A549 (cell line): ENCODE measurements around the gene ADAMTSL4.

Experiments
- CEBPB ChIP-seq, 2 experiments: fragments of >200 bp in 1 of 2; sonication (Bioruptor Twin) in 1 of 2; formaldehyde crosslinking in 1 of 2; IDR thresholded peaks; 2 replicates each; pipeline ENCODE4 v1.6.1; 2012 to 2016
- CHD2 ChIP-seq: fragments of 150-350 bp; IDR thresholded peaks from 2 replicates; pipeline ENCODE4 v1.6.1; 2014; ENCODE audit warnings: low read length; ENCODE audit not compliant: partially characterized antibody
- HDAC2 ChIP-seq: fragments of 200-600 bp; sonication (generic); IDR thresholded peaks from 2 replicates; pipeline ENCODE4 v1.6.1; 2016
- JUN ChIP-seq, 2 experiments: fragments of >200 bp; sonication (Bioruptor Twin); formaldehyde crosslinking; IDR thresholded peaks; 2 replicates in 1 of 2; 3 replicates in 1 of 2; pipeline ENCODE4 v1.6.1; 2016 to 2017
- MYC ChIP-seq: IDR thresholded peaks from 2 replicates; pipeline ENCODE4 v1.6.1; 2012; ENCODE audit warnings: mild to moderate bottlenecking, inconsistent platforms, low read length, improper control_type of control experiment, borderline replicate concordance
- RAD21 ChIP-seq, 2 experiments: fragments of >200 bp in 1 of 2; sonication (Bioruptor Twin) in 1 of 2; formaldehyde crosslinking in 1 of 2; IDR thresholded peaks in 1 of 2; conservative IDR thresholded peaks in 1 of 2; 2 replicates in 1 of 2; 3 replicates in 1 of 2; pipeline ENCODE4 v1.6.1; 2012 to 2018; ENCODE audit warnings: inconsistent platforms in 1 of 2
- TF ChIP-seq, protein P1 (sequence below): fragments of >200 bp; sonication (Bioruptor Twin); formaldehyde crosslinking; IDR thresholded peaks from 3 replicates; pipeline ENCODE4 v1.5.1; 2016

DNA sequence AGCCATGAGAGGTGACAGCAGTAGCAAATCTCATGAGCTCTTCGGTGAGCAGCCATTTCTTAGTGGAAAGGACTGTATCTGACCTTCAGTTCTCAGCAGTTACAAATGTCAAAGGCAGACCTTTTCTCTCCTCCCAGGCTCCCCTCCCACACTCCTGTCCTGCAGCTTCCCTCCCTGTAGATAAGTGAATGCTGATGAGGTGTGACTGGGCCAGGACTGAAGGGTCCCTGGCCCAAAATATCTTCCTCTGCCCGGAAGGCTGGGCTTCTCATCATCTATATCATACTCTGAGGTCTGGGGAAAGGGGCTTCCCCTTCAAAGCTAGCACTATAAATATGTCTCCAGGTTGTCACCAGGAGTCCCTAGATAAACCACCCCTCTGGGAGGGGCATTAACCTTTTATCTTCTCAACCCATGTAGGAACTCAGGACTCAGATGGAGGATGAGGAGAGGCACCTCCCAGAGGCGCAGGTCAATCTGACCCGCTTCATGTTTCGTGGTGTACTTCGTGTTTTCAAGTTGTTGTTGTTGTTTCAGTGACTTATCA, 3.6 kb upstream of the ADAMTSL4 start:
- TF ChIP-seq RAD21 (conservative IDR thresholded peaks at IDR 0.05 in 1 of 2, IDR thresholded peaks at IDR 0.05 in 1 of 2) (no peak), JUN (IDR thresholded peaks at IDR 0.05) (no peak), CHD2 (no peak), HDAC2 (no peak), MYC (no peak), CEBPB (IDR thresholded peaks at IDR 0.05) (no peak)
- TF ChIP-seq, protein P1, sequence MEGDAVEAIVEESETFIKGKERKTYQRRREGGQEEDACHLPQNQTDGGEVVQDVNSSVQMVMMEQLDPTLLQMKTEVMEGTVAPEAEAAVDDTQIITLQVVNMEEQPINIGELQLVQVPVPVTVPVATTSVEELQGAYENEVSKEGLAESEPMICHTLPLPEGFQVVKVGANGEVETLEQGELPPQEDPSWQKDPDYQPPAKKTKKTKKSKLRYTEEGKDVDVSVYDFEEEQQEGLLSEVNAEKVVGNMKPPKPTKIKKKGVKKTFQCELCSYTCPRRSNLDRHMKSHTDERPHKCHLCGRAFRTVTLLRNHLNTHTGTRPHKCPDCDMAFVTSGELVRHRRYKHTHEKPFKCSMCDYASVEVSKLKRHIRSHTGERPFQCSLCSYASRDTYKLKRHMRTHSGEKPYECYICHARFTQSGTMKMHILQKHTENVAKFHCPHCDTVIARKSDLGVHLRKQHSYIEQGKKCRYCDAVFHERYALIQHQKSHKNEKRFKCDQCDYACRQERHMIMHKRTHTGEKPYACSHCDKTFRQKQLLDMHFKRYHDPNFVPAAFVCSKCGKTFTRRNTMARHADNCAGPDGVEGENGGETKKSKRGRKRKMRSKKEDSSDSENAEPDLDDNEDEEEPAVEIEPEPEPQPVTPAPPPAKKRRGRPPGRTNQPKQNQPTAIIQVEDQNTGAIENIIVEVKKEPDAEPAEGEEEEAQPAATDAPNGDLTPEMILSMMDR, result no peak
